Ovary (tissue), 9 donors: ENCODE results near the gene PLCB4. TPM values are rescaled to one million over a fixed set of nuclear protein-coding genes. Genes with fewer than 3 reads are reported as not detected.

ENCODE experiments used
- DNase-seq, 5 donors: peaks; one replicate each; pipeline ENCODE4 v3.0.0-alpha.2; 2019 to 2020
- H3K27ac ChIP-seq, 2 donors: fragments of 200-600 bp; one replicate each; pipeline versions ENCODE4 v1.5.1 to v1.8.0; 2019 to 2022
- H3K27me3 ChIP-seq: fragments of 200-600 bp; one replicate; pipeline ENCODE4 v1.8.0; 2022
- H3K36me3 ChIP-seq: fragments of 200-600 bp; sonication (generic); one replicate; pipeline ENCODE4 v1.5.1; 2019
- H3K4me1 ChIP-seq: one replicate; pipeline ENCODE4 v1.8.1; 2013; ENCODE audit warnings: mild to moderate bottlenecking, moderate library complexity; ENCODE audit not compliant: insufficient read depth
- H3K4me3 ChIP-seq: fragments of 200-600 bp; sonication (generic); one replicate; pipeline ENCODE4 v1.5.1; 2017
- H3K9me3 ChIP-seq, 2 donors: fragments of 200-600 bp in 1 of 2; sonication (generic) in 1 of 2; one replicate each; pipeline versions ENCODE4 v1.5.1 to v1.8.1; 2013 to 2019; ENCODE audit warnings: mild to moderate bottlenecking in 1 of 2, moderate library complexity in 1 of 2
- EP300 ChIP-seq: sonication (generic); formaldehyde crosslinking; IDR thresholded peaks from one replicate; pipeline ENCODE4 v1.6.1; 2017; ENCODE audit warnings: antibody characterized with exemption
- POLR2A ChIP-seq: fragments of 450-650 bp; IDR thresholded peaks from one replicate; pipeline ENCODE4 v1.6.1; 2017; ENCODE audit warnings: antibody characterized with exemption, mild to moderate bottlenecking, moderate library complexity
- WGBS, 3 donors: extraction: QIAGEN DNeasy Blood & Tissue Kit in 1 of 3; methylation state at CpG; one replicate each; pipeline versions ENCODE4 v1.1.5 to v1.1.7; 2013 to 2017; 5-methylcytosine and 5-hydroxymethylcytosine counted together
- intact Hi-C, 4 donors: fragments of 100-400 bp; cut with DNase I; formaldehyde crosslinking; loops; one replicate each; pipeline versions ENCODE4 v1.11.0 to v1.15.1; 2022 to 2023
- polyA plus RNA-seq, 2 donors: library from polyadenylated mRNA; stranded (reverse); fragments of 200-250 nt in 1 of 2; fragments of 350-450 nt in 1 of 2; fragmentation: Illumina TruSeq in 1 of 2; extraction: RNeasy Lipid Tissue Mini Kit (QIAGEN cat#74804) in 1 of 2; gene quantifications; one replicate each; pipeline ENCODE4 v1.2.3, GENCODE V29; 2013 to 2014
- total RNA-seq, 7 donors: library from RNA; depleted of rRNA in 2 of 7; stranded (reverse); fragments of >200 nt in 2 of 7; fragmentation: NEBNext Ultra II Directional in 3 of 7; extraction: Animal tissue kit (Norgen Biotek cat#: 25700) in 3 of 7; gene quantifications; one replicate each; pipeline versions ENCODE4 v1.1.0 to v1.2.4, GENCODE V29; 2016 to 2023
- TF ChIP-seq, protein P1 (sequence below), 3 donors: fragments of 450-650 bp in 2 of 3; fragments of 200-600 bp in 1 of 3; IDR thresholded peaks; one replicate each; pipeline versions ENCODE4 v1.5.1 to v1.8.0; 2016 to 2022; ENCODE audit warnings: antibody characterized with exemption in 3 of 3, mild to moderate bottlenecking in 1 of 3
- donor health status: DM: no; HTN: no; CAD: no; lungs with moderate emphysema.
- donor health status: DM: no; HTN: no; CAD: no.
- donor health status: Bipolar disorder and iron deficiency.
- donor health status: DM: yes; HTN: yes; CAD: no.
- donor health status: DM: no; HTN: no; CAD: no.
- donor health status: DM: yes; HTN: yes; CAD: no.

PLCB4 gene
- total and polyA plus RNA-seq, 9 donors, result 2.8 to 11.8 (median 5.6) TPM

DNA sequence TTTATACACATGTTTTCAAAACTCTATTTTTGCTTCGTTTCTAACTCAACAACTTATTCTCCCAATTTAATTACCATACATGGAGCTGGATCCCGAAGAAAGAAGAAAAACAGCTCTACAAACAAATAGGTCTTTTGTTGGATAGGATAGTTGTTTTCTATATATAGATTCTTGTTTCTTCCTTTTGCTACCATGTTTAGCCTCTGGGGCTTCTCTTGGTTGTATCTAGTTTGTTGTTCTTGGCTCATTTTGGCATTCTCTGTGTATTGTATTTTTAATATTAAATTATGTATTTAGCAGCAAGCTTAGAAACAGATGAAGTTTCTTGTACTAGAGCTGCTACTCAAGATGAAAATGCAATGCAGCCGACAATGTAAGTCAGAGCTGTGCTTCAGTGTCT is 60.9 kb downstream of the PLCB4 start:
- H3K27ac ChIP-seq, result no peak overlapping the region
- TF ChIP-seq, protein P1, sequence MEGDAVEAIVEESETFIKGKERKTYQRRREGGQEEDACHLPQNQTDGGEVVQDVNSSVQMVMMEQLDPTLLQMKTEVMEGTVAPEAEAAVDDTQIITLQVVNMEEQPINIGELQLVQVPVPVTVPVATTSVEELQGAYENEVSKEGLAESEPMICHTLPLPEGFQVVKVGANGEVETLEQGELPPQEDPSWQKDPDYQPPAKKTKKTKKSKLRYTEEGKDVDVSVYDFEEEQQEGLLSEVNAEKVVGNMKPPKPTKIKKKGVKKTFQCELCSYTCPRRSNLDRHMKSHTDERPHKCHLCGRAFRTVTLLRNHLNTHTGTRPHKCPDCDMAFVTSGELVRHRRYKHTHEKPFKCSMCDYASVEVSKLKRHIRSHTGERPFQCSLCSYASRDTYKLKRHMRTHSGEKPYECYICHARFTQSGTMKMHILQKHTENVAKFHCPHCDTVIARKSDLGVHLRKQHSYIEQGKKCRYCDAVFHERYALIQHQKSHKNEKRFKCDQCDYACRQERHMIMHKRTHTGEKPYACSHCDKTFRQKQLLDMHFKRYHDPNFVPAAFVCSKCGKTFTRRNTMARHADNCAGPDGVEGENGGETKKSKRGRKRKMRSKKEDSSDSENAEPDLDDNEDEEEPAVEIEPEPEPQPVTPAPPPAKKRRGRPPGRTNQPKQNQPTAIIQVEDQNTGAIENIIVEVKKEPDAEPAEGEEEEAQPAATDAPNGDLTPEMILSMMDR (IDR thresholded peaks at IDR 0.05), result no peak
- TF ChIP-seq POLR2A (no peak), EP300 (no peak)
- WGBS, 3 donors, result 33 to 54% (median 44%) methylated on average over 3 of the region's 3 CpGs
- no peaks in the 10 kb centered on the region for H3K27me3 ChIP-seq
- peaks cover 0 to 6% of the 10 kb centered on the region in 2 donors for H3K9me3 ChIP-seq
- no peaks in the 10 kb centered on the region for H3K4me1 ChIP-seq
- H3K36me3 ChIP-seq, result no peaks in the 10 kb centered on the region
- DNase-seq, result no peak
- intact Hi-C loops, result no loop called here
- H3K4me3 ChIP-seq, result no peak overlapping the region

DNA sequence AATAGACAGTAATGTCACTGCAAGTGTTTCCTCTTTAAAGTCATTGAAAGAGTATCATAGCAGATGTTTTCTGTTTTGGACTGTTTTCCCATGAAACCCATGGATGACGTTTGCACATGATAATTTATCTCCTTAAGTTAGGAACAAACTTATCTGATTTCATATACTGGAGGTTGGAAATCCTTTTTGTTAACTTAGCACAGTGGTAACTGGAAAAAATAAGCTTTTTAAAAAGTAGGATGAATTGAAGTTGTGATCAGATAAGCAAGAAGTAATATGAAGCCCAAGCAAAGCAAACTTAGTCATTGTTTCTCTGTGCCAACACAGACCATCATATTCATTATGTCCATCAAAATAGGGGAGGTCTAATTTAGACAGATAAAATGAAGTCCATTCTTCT is 61.6 kb downstream of the PLCB4 start:
- 3 to 5% (median 4%) methylated on average over 1 of the region's 1 CpG for whole genome bisulfite sequencing, 3 donors
- no peaks in the 10 kb centered on the region for H3K4me1 ChIP-seq

DNA sequence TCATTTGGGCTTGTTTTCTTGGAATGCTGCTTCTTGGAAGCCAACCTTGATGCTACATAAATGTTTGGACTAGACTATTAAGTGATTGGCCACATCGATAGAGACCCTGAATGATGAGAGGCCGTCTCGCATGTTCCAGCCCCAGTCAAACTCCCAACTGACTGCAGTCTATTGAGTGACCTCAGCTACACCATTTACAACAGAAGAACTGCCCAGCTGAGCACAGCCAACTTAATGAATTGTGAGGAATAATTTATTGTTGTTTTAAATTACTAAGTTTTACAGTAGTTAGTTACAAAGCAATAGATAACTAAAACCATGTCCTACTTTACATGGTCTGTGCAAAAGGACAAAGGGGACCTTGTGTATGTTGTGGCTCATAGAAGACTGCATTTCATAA is 63.0 kb downstream of the PLCB4 start:
- peaks cover 0 to 6% of the 10 kb centered on the region in 2 donors for H3K9me3 ChIP-seq
- WGBS, 3 donors, result 94 to 97% (median 97%) methylated on average over 3 of the region's 3 CpGs

More for the DNA sequence above, 61.6 kb downstream of the PLCB4 start:
- intact Hi-C loops, result no loop called here
- DNase-seq, result no peak
- TF ChIP-seq POLR2A (no peak), EP300 (no peak)
- TF ChIP-seq, protein P1 (IDR thresholded peaks at IDR 0.05), result no peak
- Histone ChIP-seq H3K4me3 (no peak overlapping the region), H3K9me3 (peaks cover 0 to 6% of the 10 kb centered on the region in 2 donors), H3K27ac (no peak overlapping the region), H3K36me3 (no peaks in the 10 kb centered on the region), H3K27me3 (no peaks in the 10 kb centered on the region)

DNA sequence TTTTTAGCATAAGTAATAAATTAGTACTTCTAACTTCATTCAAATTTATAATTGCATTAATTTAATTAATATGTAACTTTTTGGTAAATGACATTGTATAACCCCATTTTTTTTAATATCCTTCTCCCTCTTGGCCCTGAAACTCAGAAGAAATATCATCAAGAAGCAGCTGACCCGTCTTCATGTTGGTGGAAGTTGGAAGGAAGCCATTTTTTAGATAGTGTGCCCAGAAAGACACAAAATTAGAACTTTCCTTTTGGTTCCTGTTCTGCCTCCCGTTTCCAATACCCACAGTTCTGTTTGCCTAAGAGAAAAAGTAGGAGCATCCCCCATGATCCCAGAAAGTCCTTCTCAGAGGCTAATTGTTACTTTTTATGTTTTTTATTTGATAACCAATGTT is 65.5 kb downstream of the PLCB4 start:
- DNase-seq, result no peak
- H3K36me3 ChIP-seq, result no peaks in the 10 kb centered on the region
- H3K27ac ChIP-seq, result no peak overlapping the region
- intact Hi-C loops, result no loop called here
- WGBS, 3 donors, result 49 to 63% (median 51%) methylated on average over 2 of the region's 2 CpGs
- H3K27me3 ChIP-seq, result no peaks in the 10 kb centered on the region
- H3K4me1 ChIP-seq, result no peaks in the 10 kb centered on the region
- peaks cover 0 to 6% of the 10 kb centered on the region in 2 donors for H3K9me3 ChIP-seq
- H3K4me3 ChIP-seq, result no peak overlapping the region
- no peak for TF ChIP-seq EP300
- TF ChIP-seq, protein P1 (IDR thresholded peaks at IDR 0.05), result no peak
- TF ChIP-seq POLR2A, result no peak

More for the DNA sequence above, 63.0 kb downstream of the PLCB4 start:
- TF ChIP-seq POLR2A, result no peak
- TF ChIP-seq EP300, result no peak
- TF ChIP-seq, protein P1 (IDR thresholded peaks at IDR 0.05), result no peak
- intact Hi-C loops, result no loop called here
- DNase-seq, result no peak
- Histone ChIP-seq H3K27ac (no peak overlapping the region), H3K4me1 (no peaks in the 10 kb centered on the region), H3K36me3 (no peaks in the 10 kb centered on the region), H3K4me3 (no peak overlapping the region), H3K27me3 (no peaks in the 10 kb centered on the region)
